ENCODE results near the gene C19orf81. TPM values are rescaled to one million over a fixed set of nuclear protein-coding genes. Genes with fewer than 3 reads are reported as not detected.

Gene C19orf81
- total and polyA plus RNA-seq, 2 of the 4 experiments (the other 2 are of a cell fraction): 0.31 TPM; not detected in 1

GRCh38 chr19:50697414-50698124 lies 48.3 kb downstream of the C19orf81 start:
- Histone ChIP-seq H4K91ac (ENCODE audit: insufficient read depth, low read depth, low read length) (no peak overlapping the region), H3K4me3 (ENCODE audit: insufficient read depth, low read depth, low read length) (no peak overlapping the region), H2BK20ac (ENCODE audit: low read depth, low read length) (no peak overlapping the region), H2BK5ac (ENCODE audit: low read depth, low read length, poor library complexity, severe bottlenecking) (no peak overlapping the region), H3K27ac (ENCODE audit: insufficient read depth, low read length) (no peak overlapping the region), H3K9ac (ENCODE audit: low read depth, low read length) (no peak overlapping the region), H2AK5ac (ENCODE audit: low read depth, low read length) (no peak overlapping the region), H3K18ac (ENCODE audit: low read depth, low read length) (no peak overlapping the region), H3K79me1 (ENCODE audit: low read depth in 1 of 2, low read length in 2 of 2) (no peaks in the 10 kb centered on the region), H3K56ac (ENCODE audit: extremely low read depth, insufficient read depth, low read length) (no peak overlapping the region), H3K9me3 (ENCODE audit: control insufficient read depth, insufficient read depth, low read length) (no peaks in the 10 kb centered on the region), H4K5ac (ENCODE audit: low read depth, low read length) (no peak overlapping the region), H3K4me1 (ENCODE audit: control insufficient read depth, insufficient read depth, low read length) (no peaks in the 10 kb centered on the region; the same call in none of the 2 replicates), H3K9me1 (ENCODE audit: insufficient read depth, low read length) (peaks cover 6% of the 10 kb centered on the region; the same call in 1 of the 2 replicates), H2AK9ac (replicated peaks; ENCODE audit: low read depth, low read length, poor library complexity) (no peak overlapping the region), H3K23ac (ENCODE audit: low read depth, low read length) (no peak overlapping the region), H3K14ac (replicated peaks; ENCODE audit: low read depth, low read length) (no peak overlapping the region), H4K20me1 (ENCODE audit: insufficient read depth, low read length) (no peaks in the 10 kb centered on the region; the same call in 1 of the 2 replicates), H2AFZ (replicated peaks; ENCODE audit: low read length, poor library complexity) (no peak overlapping the region), H3K27me3 (ENCODE audit: control insufficient read depth, insufficient read depth, low read length) (peaks cover 36% of the 10 kb centered on the region), H3K4ac (ENCODE audit: low read depth, low read length) (no peak overlapping the region), H4K8ac (ENCODE audit: low read depth in 2 of 2, low read length in 2 of 2) (no peak overlapping the region), H3K4me2 (ENCODE audit: low read depth, low read length) (no peak overlapping the region), H2BK120ac (ENCODE audit: low read depth, low read length) (no peak overlapping the region), H2BK15ac (ENCODE audit: low read depth, low read length) (no peak overlapping the region), H3K36me3 (ENCODE audit: control insufficient read depth, insufficient read depth, low read length) (no peaks in the 10 kb centered on the region)
- DNase-seq (no peak), ATAC-seq (ENCODE audit: low read depth) (no peak)
- in situ Hi-C loops (cut with MboI; ENCODE audit: low sequenced_read_pairs) (no loop called here), dilution Hi-C loops (cut with HindIII; ENCODE audit: low sequenced_read_pairs, unreplicated experiment) (no loop called here), intact Hi-C loops (cut with micrococcal nuclease) (no loop called here)
- POLR2A ChIA-PET (ENCODE audit: unreplicated experiment): no interaction called here
- TF ChIP-seq, protein P1, sequence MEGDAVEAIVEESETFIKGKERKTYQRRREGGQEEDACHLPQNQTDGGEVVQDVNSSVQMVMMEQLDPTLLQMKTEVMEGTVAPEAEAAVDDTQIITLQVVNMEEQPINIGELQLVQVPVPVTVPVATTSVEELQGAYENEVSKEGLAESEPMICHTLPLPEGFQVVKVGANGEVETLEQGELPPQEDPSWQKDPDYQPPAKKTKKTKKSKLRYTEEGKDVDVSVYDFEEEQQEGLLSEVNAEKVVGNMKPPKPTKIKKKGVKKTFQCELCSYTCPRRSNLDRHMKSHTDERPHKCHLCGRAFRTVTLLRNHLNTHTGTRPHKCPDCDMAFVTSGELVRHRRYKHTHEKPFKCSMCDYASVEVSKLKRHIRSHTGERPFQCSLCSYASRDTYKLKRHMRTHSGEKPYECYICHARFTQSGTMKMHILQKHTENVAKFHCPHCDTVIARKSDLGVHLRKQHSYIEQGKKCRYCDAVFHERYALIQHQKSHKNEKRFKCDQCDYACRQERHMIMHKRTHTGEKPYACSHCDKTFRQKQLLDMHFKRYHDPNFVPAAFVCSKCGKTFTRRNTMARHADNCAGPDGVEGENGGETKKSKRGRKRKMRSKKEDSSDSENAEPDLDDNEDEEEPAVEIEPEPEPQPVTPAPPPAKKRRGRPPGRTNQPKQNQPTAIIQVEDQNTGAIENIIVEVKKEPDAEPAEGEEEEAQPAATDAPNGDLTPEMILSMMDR (conservative IDR thresholded peaks at IDR 0.05; ENCODE audit: low read depth, low read length): no peak
- no peak for TF ChIP-seq RCOR1 (IDR thresholded peaks at IDR 0.05; ENCODE audit: insufficient replicate concordance, low read length)
- no peak for TF ChIP-seq RAD21 (IDR thresholded peaks at IDR 0.05; ENCODE audit: low read length)
- no peak for TF ChIP-seq CHD1 (IDR thresholded peaks at IDR 0.05; ENCODE audit: low read depth, low read length)
- no peak for TF ChIP-seq BHLHE40 (IDR thresholded peaks at IDR 0.05; ENCODE audit: low read depth, low read length)
- TF ChIP-seq POLR2A (IDR thresholded peaks at IDR 0.05; ENCODE audit: low read depth, low read length): no peak
- TF ChIP-seq MXI1 (IDR thresholded peaks at IDR 0.05; ENCODE audit: borderline replicate concordance, low read depth, low read length): no peak
- TF ChIP-seq, protein P2, sequence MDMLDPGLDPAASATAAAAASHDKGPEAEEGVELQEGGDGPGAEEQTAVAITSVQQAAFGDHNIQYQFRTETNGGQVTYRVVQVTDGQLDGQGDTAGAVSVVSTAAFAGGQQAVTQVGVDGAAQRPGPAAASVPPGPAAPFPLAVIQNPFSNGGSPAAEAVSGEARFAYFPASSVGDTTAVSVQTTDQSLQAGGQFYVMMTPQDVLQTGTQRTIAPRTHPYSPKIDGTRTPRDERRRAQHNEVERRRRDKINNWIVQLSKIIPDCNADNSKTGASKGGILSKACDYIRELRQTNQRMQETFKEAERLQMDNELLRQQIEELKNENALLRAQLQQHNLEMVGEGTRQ (IDR thresholded peaks at IDR 0.05; ENCODE audit: low read depth, low read length): no peak
- TF ChIP-seq MAZ (IDR thresholded peaks at IDR 0.05; ENCODE audit: borderline replicate concordance, low read depth, low read length): no peak
- no TSS peak for BruUV-seq (replicated peaks)
- no CpG with 5 or more reads among the region's 13 CpGs for WGBS, 2 experiments (ENCODE audit: extremely low coverage in 2 of 2, insufficient read length in 1 of 2)
- CTCF ChIA-PET: interaction anchor here (1.7 kb wide), 1 partner anchor 27 kb away, joined by 4 read pairs; no protein-coding TSS in a partner anchor
